Duodenal mucosa (tissue), 2 donors: ENCODE measurements around the gene RAB25.

Experiments used
- H3K27ac ChIP-seq: one replicate; pipeline ENCODE4 v1.7.0; 2013; ENCODE audit warnings: low read depth, low read length
- H3K27me3 ChIP-seq, 2 donors: one replicate each; pipeline ENCODE4 v1.7.0; 2013; ENCODE audit warnings: low read length in 2 of 2, control low read depth in 1 of 2; ENCODE audit not compliant: insufficient read depth in 2 of 2, control insufficient read depth in 1 of 2
- H3K36me3 ChIP-seq, 2 donors: one replicate each; pipeline ENCODE4 v1.7.0; 2013; ENCODE audit warnings: low read length in 2 of 2, control low read depth in 1 of 2; ENCODE audit not compliant: insufficient read depth in 2 of 2, control insufficient read depth in 1 of 2
- H3K4me1 ChIP-seq, 2 donors: one replicate each; pipeline ENCODE4 v1.7.0; 2013; ENCODE audit warnings: low read length in 2 of 2, control low read depth in 1 of 2; ENCODE audit not compliant: insufficient read depth in 2 of 2, control insufficient read depth in 1 of 2
- H3K4me3 ChIP-seq, 2 donors: one replicate each; pipeline ENCODE4 v1.7.0; 2013; ENCODE audit warnings: low read length in 2 of 2, low read depth in 1 of 2
- H3K9ac ChIP-seq, 2 donors: one replicate each; pipeline ENCODE4 v1.7.0; 2013; ENCODE audit warnings: low read length in 2 of 2, low read depth in 1 of 2
- H3K9me3 ChIP-seq, 2 donors: one replicate each; pipeline ENCODE4 v1.7.0; 2013; ENCODE audit warnings: low read length in 2 of 2, control low read depth in 1 of 2; ENCODE audit not compliant: control insufficient read depth in 1 of 2

RAB25 gene

GRCh38 chr1:156054500-156055280 is 6.3 kb upstream of the RAB25 start, which contains the start of gene LAMTOR2:
LAMTOR2 (plus strand) TSS chr1:156054782; CDS start chr1:156054890, 108 bp downstream.
- Histone ChIP-seq H3K36me3 (peaks cover 0 to 13% of the 10 kb centered on the region in 2 donors), H3K27me3 (no peaks in the 10 kb centered on the region), H3K9ac (peak within 1 kb of the TSS; percentile 94 to 95), H3K27ac (peak within 1 kb of the TSS; percentile 82), H3K4me3 (peak within 1 kb of the TSS; percentile 98), H3K4me1 (peaks cover 7 to 24% of the 10 kb centered on the region in 2 donors), H3K9me3 (no peaks in the 10 kb centered on the region)

- peak overlapping the region; percentile 98 for H3K4me3 ChIP-seq
- peaks cover 7 to 24% of the 10 kb centered on the region in 2 donors for H3K4me1 ChIP-seq
- no peak overlapping the region for H3K27ac ChIP-seq
- no peaks in the 10 kb centered on the region for H3K9me3 ChIP-seq
- peaks cover 0 to 5% of the 10 kb centered on the region in 2 donors for H3K36me3 ChIP-seq
- no peaks in the 10 kb centered on the region for H3K27me3 ChIP-seq
- H3K9ac ChIP-seq: peak overlapping the region; percentile 94 to 95
Observed at GRCh38 chr1:156055281-156056048, 5.5 kb upstream of the RAB25 start.

GRCh38 chr1:156056326-156056849 is 4.6 kb upstream of the RAB25 start:
- peaks cover 0 to 5% of the 10 kb centered on the region in 2 donors for H3K36me3 ChIP-seq

GRCh38 chr1:156062189-156062588 is 1.2 kb downstream of the RAB25 start:
- no peak overlapping the region for H3K27ac ChIP-seq
- H3K9me3 ChIP-seq: no peaks in the 10 kb centered on the region
- H3K36me3 ChIP-seq: peaks cover 0 to 18% of the 10 kb centered on the region in 2 donors
- H3K9ac ChIP-seq: peak overlapping the region; percentile 64 to 85
- no peaks in the 10 kb centered on the region for H3K27me3 ChIP-seq
- H3K4me1 ChIP-seq: peaks cover 0 to 8% of the 10 kb centered on the region in 2 donors
- peak overlapping the region; percentile 86 to 87 for H3K4me3 ChIP-seq

More at GRCh38 chr1:156056326-156056849, 4.6 kb upstream of the RAB25 start:
- Histone ChIP-seq H3K4me3 (no peak overlapping the region), H3K9me3 (no peaks in the 10 kb centered on the region), H3K9ac (no peak overlapping the region), H3K27ac (no peak overlapping the region), H3K4me1 (peaks cover 7 to 24% of the 10 kb centered on the region in 2 donors), H3K27me3 (no peaks in the 10 kb centered on the region)

GRCh38 chr1:156063997-156064285 is 3.0 kb downstream of the RAB25 start:
- Histone ChIP-seq H3K4me1 (peaks cover 0 to 8% of the 10 kb centered on the region in 2 donors), H3K9me3 (no peaks in the 10 kb centered on the region), H3K4me3 (no peak overlapping the region), H3K27me3 (no peaks in the 10 kb centered on the region), H3K9ac (no peak overlapping the region), H3K27ac (no peak overlapping the region), H3K36me3 (peaks cover 0 to 21% of the 10 kb centered on the region in 2 donors)

GRCh38 chr1:156064615-156065014 is 3.7 kb downstream of the RAB25 start:
- Histone ChIP-seq H3K27me3 (no peaks in the 10 kb centered on the region), H3K9me3 (no peaks in the 10 kb centered on the region), H3K27ac (no peak overlapping the region), H3K4me1 (peaks cover 0 to 8% of the 10 kb centered on the region in 2 donors), H3K9ac (no peak overlapping the region), H3K4me3 (no peak overlapping the region), H3K36me3 (peaks cover 2 to 23% of the 10 kb centered on the region in 2 donors)

GRCh38 chr1:156065212-156065611 is 4.3 kb downstream of the RAB25 start:
- Histone ChIP-seq H3K27ac (no peak overlapping the region), H3K27me3 (no peaks in the 10 kb centered on the region), H3K9ac (no peak overlapping the region), H3K4me1 (peaks cover 0 to 8% of the 10 kb centered on the region in 2 donors), H3K4me3 (no peak overlapping the region), H3K9me3 (no peaks in the 10 kb centered on the region), H3K36me3 (peaks cover 8 to 29% of the 10 kb centered on the region in 2 donors)

GRCh38 chr1:156065871-156066270 is 4.9 kb downstream of the RAB25 start:
- H3K4me3 ChIP-seq: no peak overlapping the region
- peaks cover 12 to 36% of the 10 kb centered on the region in 2 donors for H3K36me3 ChIP-seq
- no peak overlapping the region for H3K27ac ChIP-seq
- H3K27me3 ChIP-seq: no peaks in the 10 kb centered on the region
- no peaks in the 10 kb centered on the region for H3K9me3 ChIP-seq
- H3K4me1 ChIP-seq: peaks cover 0 to 8% of the 10 kb centered on the region in 2 donors
- H3K9ac ChIP-seq: no peak overlapping the region

GRCh38 chr1:156067262-156067661 is 6.3 kb downstream of the RAB25 start:
- H3K27ac ChIP-seq: no peak overlapping the region
- no peaks in the 10 kb centered on the region for H3K27me3 ChIP-seq
- H3K36me3 ChIP-seq: peaks cover 12 to 41% of the 10 kb centered on the region in 2 donors
- H3K4me3 ChIP-seq: no peak overlapping the region
- no peaks in the 10 kb centered on the region for H3K9me3 ChIP-seq
- H3K9ac ChIP-seq: no peak overlapping the region
- H3K4me1 ChIP-seq: peaks cover 0 to 8% of the 10 kb centered on the region in 2 donors
